GM19043 (cell line): Measurements from ENCODE around the gene HIBCH.
"Not testable (repeated sequence)": the region's sequence is repeated elsewhere in the genome, so short reads cannot be mapped to it uniquely, and the experiment has no call there.

Experiments
- ATAC-seq: cut with Tn5 transposase; IDR thresholded peaks from one replicate; pipeline ENCODE4 v1.9.1; 2021; ENCODE audit warnings: low read depth; ENCODE audit not compliant: unreplicated experiment

Gene HIBCH, protein sequence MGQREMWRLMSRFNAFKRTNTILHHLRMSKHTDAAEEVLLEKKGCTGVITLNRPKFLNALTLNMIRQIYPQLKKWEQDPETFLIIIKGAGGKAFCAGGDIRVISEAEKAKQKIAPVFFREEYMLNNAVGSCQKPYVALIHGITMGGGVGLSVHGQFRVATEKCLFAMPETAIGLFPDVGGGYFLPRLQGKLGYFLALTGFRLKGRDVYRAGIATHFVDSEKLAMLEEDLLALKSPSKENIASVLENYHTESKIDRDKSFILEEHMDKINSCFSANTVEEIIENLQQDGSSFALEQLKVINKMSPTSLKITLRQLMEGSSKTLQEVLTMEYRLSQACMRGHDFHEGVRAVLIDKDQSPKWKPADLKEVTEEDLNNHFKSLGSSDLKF

DNA sequence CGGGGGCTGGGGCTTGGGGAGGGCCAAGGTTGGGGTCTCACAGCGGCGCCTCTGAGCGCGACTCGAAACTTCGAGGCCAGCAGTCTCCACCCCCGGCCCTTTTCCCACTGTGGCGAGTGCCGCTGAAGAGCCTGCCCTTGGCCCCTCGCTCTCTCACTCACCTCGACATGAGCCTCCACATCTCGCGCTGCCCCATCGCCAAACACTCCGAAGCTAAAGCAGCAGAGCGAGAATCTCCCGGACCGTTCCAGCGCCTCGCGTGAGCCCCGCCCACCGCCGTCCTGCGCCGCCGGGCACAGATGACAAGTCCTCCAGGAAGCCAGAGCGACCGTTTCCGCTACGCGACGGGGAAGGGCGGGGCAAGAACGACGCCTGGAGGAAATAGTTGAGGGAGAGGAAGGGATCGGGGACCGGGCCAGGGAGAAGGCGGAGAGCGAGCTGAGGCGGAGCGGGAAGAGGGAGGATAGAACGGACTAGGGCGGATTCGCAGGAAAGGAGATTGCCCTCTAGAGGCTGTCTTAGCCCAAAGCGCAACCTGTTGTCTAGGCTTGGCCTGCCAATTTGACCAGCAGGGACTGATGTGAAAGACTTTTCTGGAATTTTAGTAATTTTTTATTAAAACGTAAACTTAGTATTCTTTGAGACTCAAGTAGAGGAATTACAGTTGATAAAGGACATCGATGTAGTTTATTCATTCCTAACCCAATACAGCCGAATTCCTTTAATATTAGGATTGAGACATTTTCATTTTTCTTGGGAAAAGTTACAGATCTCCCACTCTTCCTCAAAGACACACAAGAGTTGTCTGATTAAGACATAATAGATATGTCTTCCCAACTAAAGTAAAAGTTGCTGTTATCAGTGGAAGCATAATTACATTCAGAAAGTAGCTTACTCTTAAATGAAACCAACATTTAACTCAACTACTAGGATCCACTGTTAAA lies at the start of gene HIBCH:
TSS of gene HIBCH (minus strand) at position 272 of the 944 bp plus-strand sequence. CDS start at position 196, 76 bp downstream.
- peak; percentile 93 for ATAC-seq

DNA sequence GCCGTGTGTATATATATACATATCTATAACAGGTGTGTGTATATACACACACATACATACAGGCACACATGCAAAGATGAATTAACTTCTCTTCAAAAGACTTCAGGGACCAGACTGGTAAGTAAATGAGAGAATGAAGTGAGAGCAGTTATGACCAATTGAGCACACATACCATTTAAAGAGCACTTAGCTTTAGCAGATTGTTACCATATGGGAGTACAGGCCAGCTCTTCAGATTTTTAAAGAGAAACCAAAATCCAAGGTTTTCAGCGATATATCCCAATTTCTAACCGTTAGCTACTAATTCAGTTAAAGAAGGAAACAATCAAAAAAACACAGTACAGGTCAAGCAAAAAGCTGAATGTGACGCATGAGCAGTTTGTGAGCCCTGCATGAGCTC lies 47.5 kb upstream of the HIBCH start:
- no peak for ATAC-seq

GRCh38 chr2:190366248-190366753 lies 46.7 kb upstream of the HIBCH start:
- no peak for ATAC-seq

DNA sequence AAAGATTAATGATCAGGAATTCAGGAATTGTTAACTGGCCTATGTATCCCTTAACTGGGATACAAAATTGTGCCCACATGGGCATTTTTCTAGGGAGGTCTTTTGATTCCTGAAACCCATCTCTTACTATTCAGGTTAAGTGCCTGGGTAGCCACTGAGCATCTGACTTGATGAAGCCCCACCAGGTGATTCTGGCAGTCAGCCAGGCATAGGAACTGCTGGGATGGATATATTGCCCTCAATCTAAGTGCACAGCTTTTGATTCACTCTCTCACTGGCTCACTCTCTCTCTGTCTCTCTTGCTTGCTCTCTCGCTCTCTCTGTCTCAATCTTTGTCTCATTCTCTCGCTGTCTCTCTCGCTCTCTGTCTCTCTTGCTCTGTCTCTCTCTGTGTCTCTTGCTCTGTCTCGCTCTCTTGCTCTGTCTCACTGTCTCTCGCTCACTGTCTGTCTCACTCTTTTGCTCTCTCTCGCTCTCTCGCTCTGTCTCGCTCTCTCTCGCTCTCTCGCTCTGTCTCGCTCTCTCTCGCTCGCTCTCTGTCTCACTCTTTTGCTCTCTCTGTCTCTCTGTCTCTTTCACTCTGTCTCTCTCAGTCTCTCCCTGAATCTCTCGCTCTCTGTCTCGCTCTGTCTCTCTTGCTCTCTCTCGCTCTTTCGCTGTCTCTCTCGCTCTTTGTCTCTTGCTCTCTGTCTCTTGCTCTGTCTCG lies 46.0 kb upstream of the HIBCH start:
- no peak for ATAC-seq

DNA sequence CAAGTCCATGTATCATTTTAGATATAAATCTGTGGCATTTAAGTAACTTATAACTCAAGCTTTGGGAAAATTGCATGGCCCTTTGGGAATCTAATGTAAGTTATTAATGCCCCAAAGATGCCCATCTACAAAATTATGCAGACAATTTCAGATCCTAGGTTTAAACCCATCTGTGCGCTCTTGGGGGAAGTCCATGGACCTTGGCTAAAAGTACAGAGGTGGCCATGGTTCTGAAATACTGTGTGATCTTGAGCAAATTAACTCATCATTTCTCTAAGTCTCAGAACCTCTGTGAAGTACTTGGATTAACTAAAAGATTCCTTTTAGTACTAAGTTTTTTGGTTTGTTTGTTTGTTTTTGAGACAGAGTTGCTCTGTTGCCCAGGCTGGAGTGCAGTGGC lies 43.3 kb upstream of the HIBCH start:
- no peak for ATAC-seq

- no peak for ATAC-seq
Observed at GRCh38 chr2:190361572-190361971, 41.9 kb upstream of the HIBCH start.

- ATAC-seq: no peak
Observed at GRCh38 chr2:190360965-190361364, 41.3 kb upstream of the HIBCH start.

DNA sequence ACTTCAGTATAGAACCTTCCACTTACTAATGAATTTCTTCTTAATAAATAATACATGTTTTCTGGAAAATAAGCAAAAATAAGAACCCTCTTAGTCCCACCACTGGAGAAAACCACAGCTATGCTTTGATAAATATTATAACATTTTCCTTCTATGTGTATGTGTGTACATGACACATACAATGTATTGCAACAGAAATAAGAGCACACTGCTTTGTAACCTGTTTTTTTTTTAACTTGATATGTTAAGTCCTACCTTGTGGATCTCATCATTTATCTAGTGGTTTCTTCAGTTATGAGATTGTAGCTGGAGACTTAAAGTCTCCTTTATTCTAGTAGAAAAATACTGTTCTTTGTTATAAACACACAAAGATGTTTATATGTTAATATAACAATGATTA lies 40.9 kb upstream of the HIBCH start:
- no peak for ATAC-seq

DNA sequence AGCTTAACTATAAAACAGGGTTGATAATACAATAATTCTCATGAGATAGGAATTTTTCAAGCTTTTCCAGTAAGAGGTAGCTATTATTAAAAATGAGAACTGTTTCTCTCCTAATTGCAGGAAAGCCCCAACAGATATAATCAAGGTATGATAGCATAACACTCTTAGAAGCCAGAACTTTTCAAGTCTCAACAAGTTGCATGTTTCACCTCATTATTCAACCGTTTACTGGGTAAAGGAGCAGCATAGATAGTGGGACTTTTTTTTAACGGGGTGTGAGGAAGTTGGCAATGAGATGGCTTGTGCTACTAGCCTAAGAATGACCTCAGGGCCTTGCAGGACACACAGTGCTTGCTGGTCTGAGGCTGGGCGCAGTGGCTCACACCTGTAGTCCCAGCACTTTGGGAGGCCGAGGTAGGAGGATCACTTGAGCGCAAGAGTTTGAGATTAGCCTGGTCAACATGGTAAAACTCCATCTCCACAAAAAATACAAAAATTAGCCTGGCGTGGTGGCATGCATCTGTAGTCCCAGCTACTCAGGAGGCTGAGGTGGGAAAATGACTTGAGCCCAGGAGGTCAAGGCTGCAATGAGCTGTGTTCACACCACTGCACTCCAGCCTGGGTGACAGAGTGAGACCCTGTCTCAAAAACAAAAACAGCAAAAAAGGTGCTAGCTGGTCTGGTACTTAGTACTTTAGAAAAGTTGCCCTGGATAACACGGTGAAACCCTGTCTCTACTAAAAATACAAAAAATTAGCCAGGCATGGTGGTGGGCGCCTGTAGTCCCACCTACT lies 39.2 kb upstream of the HIBCH start:
- not testable (repeated sequence) for ATAC-seq

GRCh38 chr2:190357600-190357999 lies 38.0 kb upstream of the HIBCH start:
- no peak for ATAC-seq

- no peak for ATAC-seq
Observed at GRCh38 chr2:190355968-190356644, 36.5 kb upstream of the HIBCH start.

DNA sequence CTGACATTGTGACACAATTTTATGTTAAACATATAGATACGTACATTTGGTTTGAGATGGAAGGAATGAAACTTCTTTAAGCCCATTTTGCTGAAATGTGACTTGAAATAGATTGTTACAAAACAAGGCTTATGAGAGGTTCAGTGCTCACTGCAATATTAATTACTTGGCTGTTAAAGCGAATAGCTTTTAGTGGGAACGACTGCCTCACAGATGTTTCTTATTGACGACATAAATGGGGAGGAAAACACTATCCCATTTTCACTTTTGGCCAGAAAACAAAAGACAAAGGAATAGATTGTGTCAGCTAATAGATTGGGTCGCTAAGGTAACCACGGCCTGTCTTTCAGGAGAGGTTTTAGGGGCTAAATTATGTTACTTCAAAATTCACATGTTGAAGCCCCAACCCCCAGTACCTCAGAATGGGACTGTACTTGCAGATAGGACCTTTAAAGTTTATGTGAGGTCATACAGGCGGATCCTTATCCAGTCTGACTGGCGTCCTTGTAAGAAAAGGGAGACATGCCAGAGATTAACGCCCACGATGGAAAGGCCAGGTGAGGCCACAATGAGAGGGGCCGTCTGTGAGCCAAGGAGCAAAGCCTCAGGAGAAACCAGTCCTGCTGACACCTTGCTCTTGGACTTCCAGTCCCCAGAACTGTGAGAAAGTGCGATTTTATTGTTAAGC lies 34.5 kb upstream of the HIBCH start:
- no peak for ATAC-seq

DNA sequence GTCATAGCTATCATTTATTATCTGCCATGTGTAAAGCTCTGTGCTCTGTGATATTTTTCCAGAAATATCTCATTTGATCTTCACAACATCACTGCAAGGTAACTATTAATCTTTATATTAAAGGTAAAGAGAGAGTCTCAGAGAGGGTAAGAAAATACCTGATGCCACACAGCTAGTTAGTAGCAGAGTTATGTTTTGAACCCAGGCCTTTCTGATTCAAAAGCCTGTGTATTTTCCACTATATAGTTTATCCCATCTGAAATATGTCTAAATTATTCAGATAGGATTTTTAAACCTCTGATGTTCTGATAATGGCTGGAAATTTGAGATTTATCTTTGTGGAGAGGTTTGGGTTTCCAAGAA lies 33.9 kb upstream of the HIBCH start:
- no peak for ATAC-seq

DNA sequence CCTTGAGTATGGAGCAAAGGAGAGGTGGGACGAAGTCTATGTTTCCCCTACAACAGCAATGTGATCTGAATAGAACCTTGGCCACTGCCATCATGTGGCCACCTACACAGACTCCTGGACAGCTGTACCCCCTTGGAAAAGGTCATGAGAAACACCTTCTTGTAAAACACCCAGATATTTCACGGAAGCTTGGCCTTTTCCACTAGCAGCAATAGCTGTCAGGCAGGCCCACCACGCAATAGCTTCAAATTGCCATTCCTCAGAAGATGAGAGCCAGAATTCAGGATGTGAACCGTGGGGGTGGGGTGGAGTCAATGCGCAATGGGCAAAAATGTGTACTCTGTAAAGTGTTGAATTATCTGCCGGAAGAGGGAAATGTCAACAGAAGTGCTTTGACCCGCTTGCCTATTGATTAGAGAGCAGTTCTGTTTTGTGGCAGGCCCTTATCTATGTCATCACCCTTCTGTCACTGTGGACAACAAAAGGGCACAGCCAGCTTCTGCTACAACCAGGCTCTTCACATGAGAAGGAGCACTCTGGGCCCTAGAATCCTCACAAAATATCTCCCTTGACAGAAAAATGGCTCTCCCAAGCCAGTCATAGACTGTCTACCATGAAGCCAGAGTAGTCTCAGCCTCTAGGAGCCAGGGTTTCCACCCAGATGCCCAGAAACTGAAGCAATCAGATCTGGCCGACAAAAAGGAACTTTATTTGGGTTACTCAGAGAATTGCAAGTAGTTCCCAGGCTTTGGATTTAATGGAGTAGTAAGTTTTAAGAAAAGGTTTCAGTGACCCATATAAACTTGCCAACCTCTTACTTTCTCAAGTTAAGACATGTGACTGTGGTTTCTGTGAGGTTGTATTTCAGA lies 33.3 kb upstream of the HIBCH start:
- ATAC-seq: no peak

- no peak for ATAC-seq
Observed at GRCh38 chr2:190351955-190352354, 32.3 kb upstream of the HIBCH start.

GRCh38 chr2:190350371-190350770 lies 30.7 kb upstream of the HIBCH start:
- no peak for ATAC-seq

GRCh38 chr2:190344276-190344827 lies 24.7 kb upstream of the HIBCH start:
- peak; percentile 74 for ATAC-seq
